ENCODE results near the gene RET.
A peak's percentile ranks its signal among the peaks of the same experiment; 100 is the strongest.

RET gene

GRCh38 chr10:43064331-43065075, 12.4 kb upstream of the RET start:
- DNase-seq = no peak

DNA sequence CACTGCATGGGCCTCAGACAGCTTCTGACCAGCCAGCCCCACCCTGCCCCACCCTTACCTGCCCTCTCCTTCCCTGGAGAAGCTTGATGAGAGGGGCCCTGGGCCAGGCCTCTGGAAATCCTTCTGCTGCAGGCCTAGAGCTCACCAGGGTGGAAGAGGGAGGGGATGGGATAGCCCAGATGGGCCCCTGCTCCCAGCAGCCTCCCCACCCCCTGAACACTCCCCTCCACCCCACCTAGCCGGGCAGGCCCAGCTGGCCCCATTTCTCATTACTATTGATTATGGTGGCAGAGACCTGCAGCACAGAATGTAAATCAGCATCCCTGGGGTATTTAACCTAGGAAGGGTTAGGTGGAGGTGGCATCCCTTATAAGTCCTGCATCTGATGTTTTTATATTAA, 11.6 kb upstream of the RET start:
- no peak for DNase-seq

DNA sequence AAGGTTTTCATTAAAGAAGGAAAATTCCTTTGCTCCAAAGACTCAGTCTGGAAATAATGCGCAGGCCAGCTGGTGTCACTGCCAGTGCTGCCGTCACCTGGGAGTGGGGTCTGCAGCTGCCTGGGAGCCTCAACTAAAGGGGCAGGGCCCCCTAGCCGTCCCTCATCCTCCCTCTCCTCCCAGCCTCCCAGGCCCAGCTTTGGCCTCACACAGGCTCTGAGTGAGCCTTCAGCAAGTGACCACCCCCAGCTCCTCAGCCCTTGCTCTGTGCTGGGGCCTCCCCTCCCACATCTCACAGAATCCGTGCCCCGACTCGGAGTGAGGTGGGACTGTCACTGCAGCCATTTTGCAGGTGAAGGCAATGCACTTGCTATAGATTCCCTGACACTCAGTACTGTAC, 11.1 kb upstream of the RET start:
- DNase-seq = no peak

DNA sequence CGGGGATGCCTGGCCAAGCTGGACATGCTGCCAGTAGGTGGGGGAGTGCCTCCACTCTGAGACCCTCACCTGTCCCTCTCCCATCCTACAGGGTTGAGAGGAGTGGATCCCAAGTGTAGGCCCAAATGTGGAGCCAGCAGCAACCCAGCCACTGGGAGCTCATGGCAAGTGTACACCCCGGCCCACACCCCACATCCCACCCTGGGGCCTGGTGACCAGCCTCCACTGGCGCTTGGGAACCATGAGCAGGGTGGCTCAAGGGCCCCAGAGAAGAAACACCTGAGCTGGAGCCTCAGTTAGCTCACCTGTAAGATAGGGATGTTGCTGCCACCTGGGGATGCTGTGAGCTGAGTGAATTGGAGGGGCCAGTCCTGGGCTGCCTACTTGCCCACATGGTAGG, 10.4 kb upstream of the RET start:
- DNase-seq = no peak

DNA sequence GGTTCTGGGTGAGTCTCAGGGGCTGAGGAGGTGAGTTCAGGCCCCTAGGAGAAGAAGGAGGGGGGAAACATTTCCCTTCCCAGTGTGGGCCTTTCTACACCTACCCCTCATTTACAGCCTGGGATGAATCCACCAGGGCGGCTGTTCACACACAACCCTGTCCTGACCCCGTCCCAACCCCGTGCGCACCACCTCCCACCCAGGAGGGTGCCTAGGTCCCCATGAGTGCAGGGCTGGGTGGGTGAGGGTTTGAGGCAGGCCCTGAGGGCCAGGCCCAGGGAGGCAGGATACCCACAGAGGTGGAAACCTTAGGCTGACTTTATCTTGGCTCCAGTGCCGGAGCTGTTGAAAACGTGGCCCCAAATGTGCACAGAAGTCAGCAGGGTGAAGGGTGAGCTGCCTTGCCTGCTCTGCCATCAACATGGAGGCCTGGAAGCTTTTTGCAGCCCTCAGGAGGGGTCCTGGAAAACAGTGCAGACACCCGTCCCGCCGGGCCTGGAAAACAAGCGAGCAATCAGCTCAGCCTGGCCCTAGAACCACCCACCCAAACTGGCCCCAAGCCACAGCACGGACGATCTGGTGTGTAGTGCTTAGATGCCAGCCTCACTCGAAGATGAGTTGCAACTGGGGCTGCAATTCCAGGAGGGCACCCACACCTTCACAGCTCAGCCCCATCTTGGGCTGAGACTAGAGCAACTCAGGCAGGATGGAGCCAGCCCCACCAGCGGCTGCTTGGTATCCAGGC, 9.3 kb upstream of the RET start:
- DNase-seq = no peak

- DNase-seq = no peak
Measured at GRCh38 chr10:43068136-43068395, 8.8 kb upstream of the RET start.

DNA sequence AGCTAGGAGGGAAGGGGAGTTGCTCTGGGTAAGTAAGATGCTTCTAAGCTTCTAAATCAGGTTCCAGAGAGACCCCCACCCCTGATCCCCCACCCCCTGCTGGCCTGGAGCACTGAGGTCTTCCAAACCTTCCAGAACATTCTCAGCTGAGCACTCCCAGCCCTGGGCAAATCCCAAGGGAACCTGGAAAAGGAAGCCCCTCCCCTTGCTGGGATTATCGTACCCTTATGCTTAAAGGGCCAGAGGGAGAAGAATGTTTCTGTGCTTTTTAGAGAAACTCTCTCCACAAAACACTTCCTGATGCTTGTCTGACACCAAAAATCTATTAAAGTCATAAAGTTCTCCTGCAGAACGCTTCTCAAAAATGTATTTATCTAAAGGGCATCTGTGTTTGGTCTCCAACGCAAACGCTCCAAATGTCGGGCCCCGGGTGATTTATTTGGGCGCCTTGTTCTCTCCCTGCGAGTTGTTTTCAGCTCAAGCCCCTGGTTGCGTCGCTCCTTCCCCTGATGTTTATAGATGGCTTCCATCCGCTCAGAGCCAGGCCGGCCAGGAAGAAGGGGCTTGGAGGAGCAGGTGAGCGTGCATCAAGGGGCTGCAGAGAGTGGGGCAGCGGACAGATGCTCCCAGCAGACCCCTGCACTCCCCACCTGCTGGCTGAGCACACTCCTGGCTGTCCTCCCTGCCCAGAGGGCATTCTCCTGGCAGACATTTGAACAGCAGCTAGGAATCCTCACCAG, 8.2 kb upstream of the RET start:
- no peak for DNase-seq

GRCh38 chr10:43069211-43069515, 7.7 kb upstream of the RET start:
- DNase-seq = no peak

- no peak for DNase-seq
Measured at GRCh38 chr10:43069579-43069978, 7.3 kb upstream of the RET start.

DNA sequence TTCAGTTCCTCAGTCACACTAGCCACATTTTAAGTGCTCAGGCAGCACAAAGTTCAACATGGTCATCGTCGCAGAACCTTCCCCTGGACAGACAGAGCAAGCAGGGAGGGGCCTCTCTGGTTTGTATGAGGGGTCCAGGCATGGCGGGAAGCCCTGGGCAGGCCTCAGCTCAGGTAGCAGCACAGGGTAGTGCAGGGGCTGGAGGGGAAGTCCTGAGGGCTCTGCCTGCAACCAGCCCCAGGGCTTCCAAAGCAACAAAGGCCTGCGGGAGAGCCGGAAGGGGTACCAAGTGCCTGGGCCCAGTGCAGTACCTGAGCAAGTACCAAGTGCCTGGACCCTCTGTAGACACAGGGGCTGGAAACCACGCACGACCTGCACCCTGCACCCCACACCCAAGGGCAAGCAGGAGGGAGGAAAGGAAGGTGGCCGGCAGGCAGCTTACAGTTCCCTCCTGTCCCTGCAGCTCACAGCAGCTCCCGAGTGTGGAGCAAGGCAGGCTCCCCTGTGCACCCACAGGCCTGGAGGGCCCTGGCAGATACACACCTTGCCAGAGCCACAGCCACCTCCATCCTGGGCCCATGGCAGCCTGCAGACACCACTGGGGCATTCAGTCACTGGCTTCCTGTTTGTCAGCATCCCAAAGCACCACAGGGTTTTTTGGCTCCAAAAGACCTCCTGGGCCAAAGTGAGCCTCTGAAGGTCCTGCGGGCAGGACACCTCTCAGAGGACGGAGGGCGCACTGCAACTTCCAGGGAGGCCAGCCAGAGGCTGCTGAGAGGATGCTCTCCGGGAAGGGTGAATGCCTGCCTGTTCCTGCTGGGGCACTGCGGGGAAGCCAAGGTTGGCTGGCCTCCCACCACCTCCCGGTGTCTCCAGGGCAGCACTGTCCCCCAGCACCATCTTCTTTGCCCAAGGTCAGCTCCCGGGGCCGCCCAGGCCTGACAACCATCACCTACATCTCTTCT, 6.5 kb upstream of the RET start:
- no peak for DNase-seq

GRCh38 chr10:43071865-43072650, 4.8 kb upstream of the RET start:
- DNase-seq = no peak

DNA sequence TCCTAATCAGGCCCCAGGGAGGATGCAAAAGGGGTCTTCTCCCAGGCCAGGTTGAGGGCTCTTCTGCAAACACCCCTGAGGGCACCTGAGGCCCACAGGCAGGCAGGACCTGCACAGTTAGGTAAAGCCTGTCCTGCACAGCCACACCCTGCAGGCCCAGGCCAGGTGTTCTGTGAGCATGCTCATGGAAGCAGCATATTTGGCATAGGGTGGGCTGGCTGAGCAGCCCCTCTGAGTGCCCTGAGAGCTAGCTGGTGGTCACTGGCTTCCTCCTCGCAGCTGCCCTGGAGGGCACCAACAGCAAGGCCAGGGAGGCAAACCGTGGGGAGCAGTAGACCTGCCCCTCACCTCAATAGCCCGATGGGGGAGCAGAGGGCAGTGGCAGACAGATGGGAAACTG, 3.7 kb upstream of the RET start:
- DNase-seq = no peak

DNA sequence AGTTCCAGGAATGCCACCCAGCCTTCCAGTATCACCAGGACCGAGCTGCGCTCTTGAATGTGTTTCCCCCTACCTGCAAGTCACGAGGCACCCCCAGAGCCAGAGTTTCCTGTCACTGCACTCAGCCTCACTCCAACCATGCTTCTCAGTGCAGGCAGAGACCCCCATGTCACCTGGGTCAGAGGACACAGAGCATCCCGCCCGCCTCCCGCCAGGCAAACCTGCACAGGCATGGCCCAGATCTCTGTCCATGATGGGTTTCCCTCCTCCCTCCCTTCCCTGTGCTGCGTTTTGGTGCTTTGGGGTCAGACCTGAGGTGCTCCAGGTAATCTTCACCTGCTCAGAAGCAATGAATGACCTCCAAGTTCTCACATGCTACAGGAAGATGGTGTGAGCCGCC, 3.1 kb upstream of the RET start:
- DNase-seq = no peak

GRCh38 chr10:43074409-43074808, 2.5 kb upstream of the RET start:
- DNase-seq = no peak

DNA sequence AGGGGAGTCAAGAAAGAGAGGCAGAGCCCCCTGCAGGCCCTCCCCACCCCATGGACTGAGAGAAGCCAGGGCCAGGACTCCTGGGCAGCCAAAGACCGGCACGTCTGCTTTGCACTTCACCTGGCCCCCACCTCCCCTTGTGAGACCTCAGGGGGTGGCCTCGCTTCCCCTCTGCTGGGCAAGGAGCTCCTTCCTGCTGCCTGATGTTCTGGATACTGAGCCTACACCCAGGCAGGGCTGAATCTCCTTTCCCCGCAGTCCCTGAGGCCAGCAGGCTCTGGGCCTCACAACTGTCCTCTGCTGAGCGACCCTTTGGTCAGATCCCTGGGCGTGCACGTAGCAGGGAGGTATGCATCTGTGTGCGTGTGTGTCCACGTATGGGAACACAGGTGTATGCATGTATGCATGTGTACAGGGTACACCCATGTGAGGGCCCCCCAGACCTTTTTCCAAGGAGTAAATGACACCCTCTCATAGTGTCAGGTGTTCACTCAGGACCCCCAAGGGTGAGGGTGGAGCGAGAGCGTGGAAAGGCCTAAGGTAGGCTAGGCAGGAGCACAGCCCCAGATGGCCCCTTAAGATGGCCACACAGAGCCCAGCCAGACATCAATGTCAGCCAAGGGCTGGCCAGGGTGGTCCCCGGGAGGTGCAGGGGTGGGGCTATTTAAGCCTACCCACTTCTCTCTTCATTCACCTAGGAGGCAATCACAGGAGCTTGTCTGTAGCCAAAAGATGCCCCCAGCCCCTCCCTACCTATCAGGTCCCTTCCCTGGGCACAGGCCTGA, 1.9 kb upstream of the RET start:
- DNase-seq = no peak

- no peak for DNase-seq
Measured at GRCh38 chr10:43075612-43076003, 1.3 kb upstream of the RET start.

- DNase-seq = no peak
Measured at GRCh38 chr10:43076311-43076875, 476 bp upstream of the RET start.

GRCh38 chr10:43077421-43078171, 727 bp downstream of the RET start:
- DNase-seq = no peak

DNA sequence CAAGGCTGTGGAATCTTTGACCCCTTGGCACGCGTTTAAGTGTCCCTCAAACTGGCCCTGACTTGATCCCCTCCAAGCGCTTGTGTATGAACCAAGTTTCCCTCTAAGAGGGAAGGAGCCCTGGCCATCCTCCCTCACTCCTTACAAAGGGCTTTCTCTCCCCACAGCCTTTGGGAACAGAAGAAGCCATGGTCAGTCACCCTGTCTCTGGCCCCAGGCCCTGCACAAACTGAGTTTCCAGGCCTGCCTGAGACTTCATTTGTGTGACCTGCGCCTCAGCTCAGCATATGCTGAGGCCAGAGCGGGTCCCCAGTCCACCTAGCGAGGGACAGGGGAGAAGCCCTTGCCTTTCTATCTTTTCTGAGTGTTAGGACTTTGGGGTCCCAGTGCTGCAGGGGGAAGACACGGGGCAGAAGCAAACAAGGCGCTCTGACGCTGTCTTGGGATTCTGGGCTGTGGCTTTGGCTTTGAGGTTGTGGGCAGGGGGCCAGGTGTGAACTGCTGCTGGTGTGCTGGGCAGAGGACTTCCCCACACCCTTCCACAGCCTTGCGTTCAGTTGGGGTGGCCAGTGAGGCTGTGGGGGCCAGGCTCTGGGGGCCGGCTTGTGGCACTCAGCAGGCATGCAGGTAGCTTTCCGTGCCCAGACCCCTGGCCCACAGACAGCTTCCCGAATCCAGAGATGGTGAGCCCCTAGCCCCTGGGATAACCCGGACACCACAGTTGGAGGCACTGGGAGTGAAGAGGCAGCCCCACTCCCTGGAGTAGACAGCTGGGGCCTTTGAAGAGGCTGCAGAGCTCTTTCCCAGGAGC, 1.5 kb downstream of the RET start:
- DNase-seq = no peak

GRCh38 chr10:43078986-43079273, 2.1 kb downstream of the RET start:
- peak; percentile 11 for DNase-seq
